Measurements from ENCODE around the gene GRM7.

- no peak for TF ChIP-seq CTCF (conservative IDR thresholded peaks at IDR 0.05; ENCODE audit: low read depth in 2 of 2)
- TF ChIP-seq EZH2 (IDR thresholded peaks at IDR 0.05; ENCODE audit: low read depth, unreplicated experiment), result no peak
- no peak for TF ChIP-seq REST (IDR thresholded peaks at IDR 0.05; ENCODE audit: unreplicated experiment)
- TF ChIP-seq, protein P1, sequence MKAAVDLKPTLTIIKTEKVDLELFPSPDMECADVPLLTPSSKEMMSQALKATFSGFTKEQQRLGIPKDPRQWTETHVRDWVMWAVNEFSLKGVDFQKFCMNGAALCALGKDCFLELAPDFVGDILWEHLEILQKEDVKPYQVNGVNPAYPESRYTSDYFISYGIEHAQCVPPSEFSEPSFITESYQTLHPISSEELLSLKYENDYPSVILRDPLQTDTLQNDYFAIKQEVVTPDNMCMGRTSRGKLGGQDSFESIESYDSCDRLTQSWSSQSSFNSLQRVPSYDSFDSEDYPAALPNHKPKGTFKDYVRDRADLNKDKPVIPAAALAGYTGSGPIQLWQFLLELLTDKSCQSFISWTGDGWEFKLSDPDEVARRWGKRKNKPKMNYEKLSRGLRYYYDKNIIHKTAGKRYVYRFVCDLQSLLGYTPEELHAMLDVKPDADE (IDR thresholded peaks at IDR 0.05), result no peak
Measured at GRCh38 chr3:7745711-7746110, 884.8 kb downstream of the GRM7 start.
